RWPE1 (cell line): ENCODE results near the gene SPX.

Experiments used
- CTCF ChIA-PET: fragments of 350-600 bp; sonication (Branson Sonifier 250); formaldehyde crosslinking; extraction: SDS; loops from one replicate; lab custom pipeline; 2021; lab: Yijun Ruan, JAX
- POLR2A ChIA-PET: fragments of 400-600 bp; formaldehyde crosslinking; extraction: SDS; loops from one replicate; lab custom pipeline; 2020; ENCODE audit warnings: antibody characterized with exemption; ENCODE audit not compliant: low non-redundant PET; lab: Yijun Ruan, JAX
- DNase-seq: peaks from one replicate; pipeline ENCODE4 v3.0.0; 2012; ENCODE audit warnings: low spot score
- H3K27ac ChIP-seq: fragments of 450-650 bp; 2 replicates; pipeline ENCODE4 v1.5.1; 2017
- CTCF ChIP-seq: fragments of 450-650 bp; conservative IDR thresholded peaks from 2 replicates; pipeline ENCODE4 v1.5.1; 2017; ENCODE audit warnings: low read depth, mild to moderate bottlenecking

Gene SPX

DNA sequence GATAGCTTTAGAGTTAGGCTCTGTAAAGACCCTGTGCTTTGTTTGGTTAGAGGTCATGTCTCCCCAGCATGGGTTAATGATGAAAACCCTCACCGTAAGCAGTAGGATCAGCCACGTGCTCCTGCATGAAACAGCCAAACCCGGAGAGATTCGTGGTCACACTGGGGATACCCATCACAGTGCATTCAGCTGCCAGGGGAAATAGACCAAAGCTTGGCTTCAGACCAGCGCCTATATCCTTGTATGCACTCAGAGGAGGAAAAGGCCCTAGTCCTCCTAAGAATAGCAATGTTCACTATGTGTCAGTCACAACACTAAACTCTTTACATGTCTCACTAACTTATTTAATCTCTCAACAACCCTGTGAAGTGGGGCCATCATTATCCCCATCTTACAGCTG, 16.3 kb downstream of the SPX start:
- POLR2A ChIA-PET, result no interaction called here
- TF ChIP-seq CTCF, result no peak
- no peak for DNase-seq
- CTCF ChIA-PET, result no interaction called here
- H3K27ac ChIP-seq, result no peak overlapping the region

- POLR2A ChIA-PET, result no interaction called here
- H3K27ac ChIP-seq, result no peak overlapping the region
- CTCF ChIA-PET, result no interaction called here
- no peak for DNase-seq
- TF ChIP-seq CTCF, result no peak
Measured at GRCh38 chr12:21543151-21543550, 17.1 kb downstream of the SPX start.

- DNase-seq, result no peak
- ChIA-PET CTCF (no interaction called here), POLR2A (no interaction called here)
- no peak overlapping the region for H3K27ac ChIP-seq
- TF ChIP-seq CTCF, result no peak
Measured at GRCh38 chr12:21545557-21545956, 19.5 kb downstream of the SPX start.

- CTCF ChIA-PET, result interaction anchor here (0.6 to 1.4 kb wide), 2 partner anchors 134 to 1309 kb away, joined by 3 to 4 read pairs; no protein-coding TSS in a partner anchor
Measured at GRCh38 chr12:21546716-21547115, 20.6 kb downstream of the SPX start.

GRCh38 chr12:21547437-21547836, 21.3 kb downstream of the SPX start:
- no peak for DNase-seq
- no peak overlapping the region for H3K27ac ChIP-seq
- no peak for TF ChIP-seq CTCF
- CTCF ChIA-PET, result interaction anchor here (1.4 kb wide), 1 partner anchor 133 kb away, joined by 4 read pairs; no protein-coding TSS in a partner anchor
- POLR2A ChIA-PET, result no interaction called here

More at GRCh38 chr12:21546716-21547115, 20.6 kb downstream of the SPX start:
- H3K27ac ChIP-seq, result no peak overlapping the region
- TF ChIP-seq CTCF, result no peak
- no peak for DNase-seq
- POLR2A ChIA-PET, result no interaction called here

DNA sequence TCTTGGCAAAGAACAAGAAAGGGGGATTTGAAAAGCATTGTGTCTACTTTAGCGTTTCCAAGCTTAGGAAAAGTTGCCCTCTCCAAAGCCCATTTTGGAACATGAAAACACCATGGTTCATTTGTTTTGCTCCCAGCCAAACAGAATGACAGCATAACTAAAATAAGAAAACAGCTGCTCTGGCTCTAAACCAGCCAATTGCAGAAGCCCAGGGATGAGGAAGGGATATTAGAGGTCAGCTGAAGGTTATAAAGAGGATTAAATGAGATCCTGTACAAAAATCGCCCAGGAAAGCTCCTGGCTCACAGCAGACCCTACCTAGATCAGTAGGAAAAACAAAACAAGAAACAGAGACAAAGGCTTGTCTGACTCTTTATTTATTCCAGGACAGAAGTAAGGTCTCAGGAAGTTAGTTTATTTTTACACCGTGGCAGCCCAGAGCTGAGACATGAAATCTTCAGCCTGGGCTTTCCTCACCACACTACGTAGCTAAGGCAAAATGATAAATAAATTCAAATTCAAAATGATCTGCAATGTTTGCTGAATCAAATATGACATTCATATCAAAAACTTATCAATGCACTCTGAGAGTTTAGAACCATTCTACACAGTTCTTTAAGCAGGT, 25.9 kb downstream of the SPX start:
- CTCF ChIA-PET, result interaction anchor here (1.2 kb wide), 1 partner anchor 13 kb away, joined by 3 read pairs; no protein-coding TSS in a partner anchor
- no peak overlapping the region for H3K27ac ChIP-seq
- TF ChIP-seq CTCF, result no peak
- POLR2A ChIA-PET, result no interaction called here
- DNase-seq, result no peak
